HL-60 (cell line): ENCODE results near the gene BGLAP.

Source experiments
- DNase-seq, 2 experiments: peaks; one replicate each; pipeline ENCODE4 v3.0.0-alpha.2; 2010 to 2020; ENCODE audit warnings: low read depth in 1 of 2, low spot score in 1 of 2
- H3K27ac ChIP-seq: fragments of 250-450 bp; sonication (Bioruptor Pico); replicated peaks from 2 replicates; pipeline ENCODE4 v1.5.1; 2020; ENCODE audit warnings: mild to moderate bottlenecking, moderate library complexity
- H3K27me3 ChIP-seq: fragments of 250-450 bp; sonication (Bioruptor Pico); 2 replicates; pipeline ENCODE4 v1.5.1; 2021; ENCODE audit warnings: mild to moderate bottlenecking, moderate library complexity; ENCODE audit not compliant: insufficient read depth, poor library complexity, severe bottlenecking
- H3K4me3 ChIP-seq: replicated peaks from 2 replicates; pipeline ENCODE4 v1.5.1; 2011; ENCODE audit warnings: mild to moderate bottlenecking, control low read depth, low read length; ENCODE audit not compliant: insufficient read depth
- GABPA ChIP-seq: IDR thresholded peaks from 2 replicates; pipeline ENCODE4 v1.6.1; 2012; ENCODE audit warnings: low read depth
- POLR2AphosphoS5 ChIP-seq: IDR thresholded peaks from 2 replicates; pipeline ENCODE4 v1.6.1; 2012; ENCODE audit warnings: low read depth
- SPI1 ChIP-seq: IDR thresholded peaks from 2 replicates; pipeline ENCODE4 v1.6.1; 2012; ENCODE audit warnings: low read depth, mild to moderate bottlenecking, borderline replicate concordance
- TF ChIP-seq, protein P1 (sequence below): IDR thresholded peaks from 2 replicates; pipeline ENCODE4 v1.6.1; 2012; ENCODE audit warnings: low read depth; ENCODE audit not compliant: insufficient replicate concordance
- TF ChIP-seq, protein P2 (sequence below): IDR thresholded peaks from one replicate; pipeline ENCODE4 v1.5.1; 2011; ENCODE audit warnings: low read length, control low read depth, inconsistent platforms; ENCODE audit not compliant: insufficient read depth

Gene BGLAP

DNA sequence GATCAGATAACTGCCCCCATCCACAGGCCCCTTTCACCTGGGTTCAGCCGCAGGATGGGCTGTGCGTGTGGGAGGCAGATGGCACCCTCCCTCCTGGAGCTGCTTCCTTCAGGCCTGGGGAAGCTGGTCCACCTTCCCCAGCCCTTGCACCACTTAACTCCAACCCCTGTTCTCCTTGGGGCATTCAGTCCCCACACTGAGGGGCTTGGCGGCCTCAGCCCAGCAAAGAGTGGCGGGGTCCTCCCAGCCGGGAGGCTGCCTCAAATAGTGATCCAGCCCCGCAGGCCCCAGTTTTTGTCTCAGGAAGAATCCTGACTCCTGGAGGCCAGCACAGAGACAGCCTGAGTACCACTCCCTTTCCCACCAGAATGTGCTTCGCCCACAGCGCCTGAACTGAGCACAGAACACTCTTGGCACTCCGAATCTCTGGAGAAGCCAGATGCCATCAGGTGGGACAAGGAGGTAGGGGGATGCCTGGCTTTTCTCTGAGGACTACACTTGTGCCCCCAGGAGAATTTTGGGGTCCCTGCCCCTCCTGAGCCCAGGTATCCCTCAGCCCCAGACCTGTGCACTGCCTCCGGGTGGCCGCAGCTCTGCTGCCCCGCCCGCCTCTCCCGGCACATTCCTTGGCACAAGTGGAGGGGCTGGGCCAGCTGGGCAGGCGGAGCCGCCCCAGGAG lies 4.9 kb downstream of the BGLAP start:
- no peak for DNase-seq
- Histone ChIP-seq H3K27ac (no peak overlapping the region), H3K4me3 (no peak overlapping the region), H3K27me3 (no peaks in the 10 kb centered on the region)
- TF ChIP-seq SPI1 (no peak), GABPA (no peak)

DNA sequence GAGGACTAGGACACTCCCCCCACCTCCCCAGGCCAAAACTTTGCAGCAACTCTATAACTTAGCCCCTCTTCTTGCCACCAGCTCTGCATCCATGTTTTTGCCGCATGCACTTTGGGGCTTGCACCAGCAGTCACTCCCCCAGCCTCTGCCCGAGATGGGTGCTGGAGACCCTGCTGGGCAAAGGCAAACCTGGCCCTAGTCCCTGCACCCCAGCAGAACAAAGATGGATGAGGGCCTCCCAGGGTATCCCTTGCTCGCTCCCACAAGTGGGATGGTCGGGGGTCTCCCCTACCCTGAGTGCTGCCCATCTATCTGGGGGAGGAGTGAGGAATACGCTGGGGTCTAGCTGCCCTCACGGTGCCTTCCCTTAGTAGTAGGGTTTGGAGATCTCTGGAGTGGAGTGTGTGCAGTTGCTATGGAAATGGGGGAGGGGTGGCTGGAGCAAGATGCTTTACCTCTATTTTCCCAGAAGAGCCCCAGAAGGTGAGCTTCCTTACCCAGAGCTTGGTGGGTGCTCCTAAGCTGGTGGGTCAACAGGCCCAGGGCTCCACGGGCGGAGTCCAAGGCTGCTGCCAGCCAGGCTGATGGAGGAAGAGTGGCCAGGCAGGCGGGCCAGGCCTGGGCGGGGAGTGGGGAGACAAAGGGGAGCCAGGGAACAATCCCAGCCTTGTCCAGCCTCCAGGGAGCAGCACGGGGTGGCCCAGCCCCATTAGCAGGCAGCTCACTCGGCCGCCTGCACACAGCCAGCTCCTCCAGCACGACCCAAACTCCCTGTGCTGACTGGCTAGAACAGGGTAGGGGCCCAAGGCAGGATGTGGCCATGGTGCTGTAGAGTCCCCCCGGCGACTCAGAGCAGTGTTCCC lies 5.7 kb downstream of the BGLAP start, which contains the start of gene PAQR6:
PAQR6 (minus strand) TSS at position 597 of the 863 bp plus-strand sequence. CDS start 1,325 bp downstream, outside the sequence.
- Histone ChIP-seq H3K4me3 (no peak within 1 kb of the TSS), H3K27me3 (no peaks in the 10 kb centered on the region), H3K27ac (no peak within 1 kb of the TSS)
- no peak for DNase-seq
- TF ChIP-seq SPI1: no peak
- TF ChIP-seq POLR2AphosphoS5: 0 out of 2 replicates have a peak, but pooled peaks have one; percentile 19

DNA sequence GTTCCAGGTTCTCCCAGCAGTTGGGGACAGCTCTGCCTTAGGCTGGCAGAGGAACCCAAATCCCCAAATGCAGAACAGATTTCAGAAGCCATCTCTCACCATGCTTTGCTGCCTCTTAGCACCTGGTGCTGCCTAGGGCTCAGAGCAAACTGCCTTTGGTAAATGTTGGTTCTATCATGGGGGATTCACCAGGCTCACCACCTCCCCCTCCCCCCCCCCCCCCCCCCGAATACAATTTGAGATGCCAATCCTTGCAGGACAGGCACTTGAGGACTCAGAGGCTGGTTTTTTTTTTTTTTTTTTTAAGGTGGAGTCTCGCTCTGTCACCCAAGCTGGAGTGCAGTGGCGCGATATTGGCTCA lies 6.3 kb downstream of the BGLAP start:
- no peak for DNase-seq
- H3K27ac ChIP-seq: no peak overlapping the region
- no peaks in the 10 kb centered on the region for H3K27me3 ChIP-seq
- no peak overlapping the region for H3K4me3 ChIP-seq
- TF ChIP-seq, protein P1, sequence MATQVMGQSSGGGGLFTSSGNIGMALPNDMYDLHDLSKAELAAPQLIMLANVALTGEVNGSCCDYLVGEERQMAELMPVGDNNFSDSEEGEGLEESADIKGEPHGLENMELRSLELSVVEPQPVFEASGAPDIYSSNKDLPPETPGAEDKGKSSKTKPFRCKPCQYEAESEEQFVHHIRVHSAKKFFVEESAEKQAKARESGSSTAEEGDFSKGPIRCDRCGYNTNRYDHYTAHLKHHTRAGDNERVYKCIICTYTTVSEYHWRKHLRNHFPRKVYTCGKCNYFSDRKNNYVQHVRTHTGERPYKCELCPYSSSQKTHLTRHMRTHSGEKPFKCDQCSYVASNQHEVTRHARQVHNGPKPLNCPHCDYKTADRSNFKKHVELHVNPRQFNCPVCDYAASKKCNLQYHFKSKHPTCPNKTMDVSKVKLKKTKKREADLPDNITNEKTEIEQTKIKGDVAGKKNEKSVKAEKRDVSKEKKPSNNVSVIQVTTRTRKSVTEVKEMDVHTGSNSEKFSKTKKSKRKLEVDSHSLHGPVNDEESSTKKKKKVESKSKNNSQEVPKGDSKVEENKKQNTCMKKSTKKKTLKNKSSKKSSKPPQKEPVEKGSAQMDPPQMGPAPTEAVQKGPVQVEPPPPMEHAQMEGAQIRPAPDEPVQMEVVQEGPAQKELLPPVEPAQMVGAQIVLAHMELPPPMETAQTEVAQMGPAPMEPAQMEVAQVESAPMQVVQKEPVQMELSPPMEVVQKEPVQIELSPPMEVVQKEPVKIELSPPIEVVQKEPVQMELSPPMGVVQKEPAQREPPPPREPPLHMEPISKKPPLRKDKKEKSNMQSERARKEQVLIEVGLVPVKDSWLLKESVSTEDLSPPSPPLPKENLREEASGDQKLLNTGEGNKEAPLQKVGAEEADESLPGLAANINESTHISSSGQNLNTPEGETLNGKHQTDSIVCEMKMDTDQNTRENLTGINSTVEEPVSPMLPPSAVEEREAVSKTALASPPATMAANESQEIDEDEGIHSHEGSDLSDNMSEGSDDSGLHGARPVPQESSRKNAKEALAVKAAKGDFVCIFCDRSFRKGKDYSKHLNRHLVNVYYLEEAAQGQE: no peak
- TF ChIP-seq GABPA (no peak), SPI1 (no peak), POLR2AphosphoS5 (no peak)
- TF ChIP-seq, protein P2, sequence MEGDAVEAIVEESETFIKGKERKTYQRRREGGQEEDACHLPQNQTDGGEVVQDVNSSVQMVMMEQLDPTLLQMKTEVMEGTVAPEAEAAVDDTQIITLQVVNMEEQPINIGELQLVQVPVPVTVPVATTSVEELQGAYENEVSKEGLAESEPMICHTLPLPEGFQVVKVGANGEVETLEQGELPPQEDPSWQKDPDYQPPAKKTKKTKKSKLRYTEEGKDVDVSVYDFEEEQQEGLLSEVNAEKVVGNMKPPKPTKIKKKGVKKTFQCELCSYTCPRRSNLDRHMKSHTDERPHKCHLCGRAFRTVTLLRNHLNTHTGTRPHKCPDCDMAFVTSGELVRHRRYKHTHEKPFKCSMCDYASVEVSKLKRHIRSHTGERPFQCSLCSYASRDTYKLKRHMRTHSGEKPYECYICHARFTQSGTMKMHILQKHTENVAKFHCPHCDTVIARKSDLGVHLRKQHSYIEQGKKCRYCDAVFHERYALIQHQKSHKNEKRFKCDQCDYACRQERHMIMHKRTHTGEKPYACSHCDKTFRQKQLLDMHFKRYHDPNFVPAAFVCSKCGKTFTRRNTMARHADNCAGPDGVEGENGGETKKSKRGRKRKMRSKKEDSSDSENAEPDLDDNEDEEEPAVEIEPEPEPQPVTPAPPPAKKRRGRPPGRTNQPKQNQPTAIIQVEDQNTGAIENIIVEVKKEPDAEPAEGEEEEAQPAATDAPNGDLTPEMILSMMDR: no peak

DNA sequence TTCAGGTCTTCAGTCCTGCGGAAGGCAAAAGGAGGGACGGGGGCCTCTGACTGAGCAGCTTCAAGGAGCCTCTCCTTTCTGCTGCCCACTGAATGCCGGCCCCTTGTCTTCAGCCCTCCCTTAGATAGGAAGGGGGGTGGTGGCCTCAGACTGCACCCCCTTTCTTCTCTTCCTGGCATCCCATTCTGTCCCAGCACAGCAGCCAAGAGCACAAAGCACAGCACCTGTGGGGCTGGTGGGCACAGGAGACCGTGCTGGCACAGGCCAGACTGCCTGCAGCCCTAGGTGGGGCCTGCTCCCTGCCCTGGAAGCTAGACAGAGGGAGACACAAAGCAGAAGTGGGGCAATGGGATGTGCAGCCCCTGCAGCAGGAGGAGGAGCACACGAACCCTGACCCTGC lies 7.6 kb downstream of the BGLAP start:
- no peak for DNase-seq
- Histone ChIP-seq H3K27me3 (no peaks in the 10 kb centered on the region), H3K27ac (no peak overlapping the region), H3K4me3 (no peak overlapping the region)
- TF ChIP-seq, protein P1: no peak
- TF ChIP-seq POLR2AphosphoS5 (no peak; the same call in 1 of the 2 replicates), SPI1 (no peak), GABPA (no peak)
- TF ChIP-seq, protein P2: no peak
